COLO668 (cell line): Measurements from ENCODE around the gene PTPN2.

ENCODE experiments used
- DNase-seq: peaks from one replicate; lab custom pipeline; 2025; ENCODE audit not compliant: unreplicated experiment; lab: John Stamatoyannopoulos, UW

PTPN2 gene

GRCh38 chr18:12860530-12860929 lies 23.5 kb downstream of the PTPN2 start:
- DNase-seq: no peak

- DNase-seq: no peak
These were observed 25.0 kb downstream of the PTPN2 start for GRCh38 chr18:12858991-12859390.

GRCh38 chr18:12857991-12858544 lies 26.0 kb downstream of the PTPN2 start:
- DNase-seq: no peak

- no peak for DNase-seq
These were observed 26.7 kb downstream of the PTPN2 start for GRCh38 chr18:12857215-12857905.

- DNase-seq: no peak
These were observed 28.1 kb downstream of the PTPN2 start for GRCh38 chr18:12855916-12856315.

- DNase-seq: no peak
These were observed 31.3 kb downstream of the PTPN2 start for GRCh38 chr18:12852566-12853315.

GRCh38 chr18:12851716-12852115 lies 32.3 kb downstream of the PTPN2 start:
- no peak for DNase-seq

- DNase-seq: no peak
These were observed 34.5 kb downstream of the PTPN2 start for GRCh38 chr18:12849548-12849947.

GRCh38 chr18:12848405-12848804 lies 35.6 kb downstream of the PTPN2 start:
- DNase-seq: no peak

- no peak for DNase-seq
These were observed 39.6 kb downstream of the PTPN2 start for GRCh38 chr18:12844391-12844790.

GRCh38 chr18:12843420-12844350 lies 40.4 kb downstream of the PTPN2 start:
- no peak for DNase-seq

GRCh38 chr18:12842459-12843380 lies 41.3 kb downstream of the PTPN2 start:
- no peak for DNase-seq

- no peak for DNase-seq
These were observed 43.0 kb downstream of the PTPN2 start for GRCh38 chr18:12841070-12841469.

GRCh38 chr18:12840382-12840781 lies 43.7 kb downstream of the PTPN2 start:
- DNase-seq: no peak

GRCh38 chr18:12839526-12840196 lies 44.4 kb downstream of the PTPN2 start:
- DNase-seq: no peak

GRCh38 chr18:12839057-12839525 lies 44.9 kb downstream of the PTPN2 start:
- DNase-seq: no peak

- no peak for DNase-seq
These were observed 45.8 kb downstream of the PTPN2 start for GRCh38 chr18:12838178-12838634.

- no peak for DNase-seq
These were observed 46.3 kb downstream of the PTPN2 start for GRCh38 chr18:12837747-12838146.

- no peak for DNase-seq
These were observed 47.5 kb downstream of the PTPN2 start for GRCh38 chr18:12836551-12836950.
